Islet of Langerhans (tissue), 1 donor: ENCODE measurements around the gene NUP37.

Source experiments
- FAIRE-seq: peaks from one replicate; lab custom pipeline; 2011; peaks lifted over from hg19 to GRCh38; lab: Jason Lieb, UNC

NUP37 gene

DNA sequence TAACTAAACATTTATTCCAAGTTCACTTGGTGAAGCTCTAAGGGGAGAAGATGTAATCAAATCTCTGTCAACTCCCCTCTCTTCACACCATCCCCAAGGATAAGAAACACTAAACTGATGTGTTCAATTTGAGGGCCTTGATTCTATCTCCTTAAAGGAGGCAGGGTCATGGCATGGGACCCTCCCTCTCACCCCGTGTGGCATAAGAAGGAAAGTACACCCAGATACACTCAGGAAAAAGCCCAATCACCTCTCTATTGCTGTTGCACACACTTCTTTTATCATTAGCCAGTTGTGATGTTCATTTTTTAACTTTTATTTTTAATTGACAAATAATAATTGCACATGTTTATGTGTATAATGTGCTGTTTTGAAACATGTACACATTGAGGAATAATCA, 93.2 kb downstream of the NUP37 start:
- FAIRE-seq, result no peak

DNA sequence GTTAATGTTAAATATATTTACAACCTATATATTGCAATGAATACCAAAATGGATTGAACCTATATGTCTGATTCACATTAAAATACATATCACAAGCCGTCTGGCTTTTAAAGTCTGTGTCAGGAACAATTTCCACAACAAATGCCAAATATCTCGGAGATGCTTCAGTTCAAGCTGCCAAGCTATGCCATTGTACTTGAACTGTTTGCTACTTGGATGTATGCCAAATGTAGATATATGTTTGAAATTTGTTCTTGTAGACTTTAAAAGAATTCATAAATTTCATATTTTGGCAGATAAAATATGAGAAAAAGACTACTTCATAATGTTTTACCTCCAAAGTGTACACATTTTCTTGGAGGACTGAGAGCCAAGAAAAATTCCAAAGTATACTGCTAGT, 95.1 kb downstream of the NUP37 start:
- FAIRE-seq, result no peak

DNA sequence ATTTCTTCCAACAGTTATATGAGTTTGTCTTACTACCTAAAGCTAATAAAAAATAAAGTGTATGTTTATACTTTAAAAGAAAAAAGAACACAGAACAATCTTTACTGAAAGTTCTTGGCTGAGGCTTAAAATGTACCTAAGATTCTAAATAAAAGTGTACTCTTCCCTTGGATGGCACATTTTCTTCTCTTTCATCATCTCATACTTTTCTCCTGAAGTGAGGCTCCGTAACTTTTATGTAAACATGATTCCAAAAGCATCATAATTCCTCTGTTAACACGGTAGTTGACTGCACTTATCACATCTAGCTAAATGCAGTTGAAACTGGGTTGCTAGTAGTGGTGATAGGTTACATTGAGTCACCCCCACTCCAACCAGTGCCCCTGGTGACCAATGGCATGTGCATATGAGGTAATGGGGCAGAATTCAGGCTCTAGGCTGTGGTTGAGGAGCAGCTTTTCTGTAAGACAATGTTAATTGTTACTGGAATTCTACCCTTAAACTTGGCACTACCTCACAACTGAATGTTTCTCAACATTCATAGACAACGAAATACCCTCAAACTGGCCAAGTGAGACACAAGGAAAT, 96.5 kb downstream of the NUP37 start:
- no peak for FAIRE-seq
